T-cell (primary cell): ENCODE results near the gene RHEB. TPM values are rescaled to one million over a fixed set of nuclear protein-coding genes. Genes with fewer than 3 reads are reported as not detected.

ENCODE experiments used
- ATAC-seq, 4 experiments: fragments of 200-7000 bp in 3 of 4; fragments of 150-1000 bp in 1 of 4; cut with Tn5 transposase; replicated peaks in 1 of 4; 1 replicate in 3 of 4; 2 replicates in 1 of 4; pipeline ENCODE4 v1.10.0; 2021; ENCODE audit warnings: moderate library complexity in 3 of 4, mild to moderate bottlenecking in 2 of 4, moderate number of reproducible peaks in 1 of 4
- CTCF ChIA-PET, 2 donors: fragments of 300-600 bp; sonication (Branson Sonifier 250); formaldehyde crosslinking; loops; one replicate each; lab custom pipeline; 2022; ENCODE audit warnings: antibody characterized with exemption in 2 of 2; lab: Charles Lee
- POLR2A ChIA-PET, 2 donors: fragments of 300-600 bp; sonication (Branson Sonifier 250); formaldehyde crosslinking; loops; one replicate each; lab custom pipeline; 2022; ENCODE audit warnings: antibody characterized with exemption in 2 of 2; lab: Charles Lee
- DNase-seq, 35 experiments: peaks; one replicate each; pipeline versions ENCODE4 v3.0.0 to v3.0.0-alpha.2; 2013 to 2023
- H3K27ac ChIP-seq: one replicate; pipeline ENCODE4 v1.5.1; 2013; ENCODE audit warnings: low read length
- H3K27me3 ChIP-seq, 2 experiments: replicated peaks in 1 of 2; 1 replicate in 1 of 2; 2 replicates in 1 of 2; pipeline versions ENCODE4 v1.6.1 to v1.7.0; 2013; ENCODE audit warnings: low read length in 1 of 2, mixed read lengths in 1 of 2; ENCODE audit not compliant: control insufficient read depth in 2 of 2, insufficient read depth in 2 of 2; ENCODE audit errors: extremely low read depth in 1 of 2
- H3K36me3 ChIP-seq, 2 donors: 1 replicate in 1 of 2; 2 replicates in 1 of 2; pipeline versions ENCODE4 v1.6.1 to v1.7.0; 2013; ENCODE audit warnings: low read length in 1 of 2; ENCODE audit not compliant: control insufficient read depth in 2 of 2, insufficient read depth in 1 of 2; ENCODE audit errors: extremely low read depth in 1 of 2
- H3K4me1 ChIP-seq, 2 experiments: 1 replicate in 1 of 2; 2 replicates in 1 of 2; pipeline versions ENCODE4 v1.6.1 to v1.7.0; 2013; ENCODE audit warnings: low read length in 2 of 2, mixed read lengths in 1 of 2; ENCODE audit not compliant: insufficient read depth in 2 of 2, control insufficient read depth in 1 of 2; ENCODE audit errors: extremely low read depth in 1 of 2
- H3K4me3 ChIP-seq, 2 donors: 1 replicate in 1 of 2; 2 replicates in 1 of 2; pipeline versions ENCODE4 v1.5.1 to v1.7.0; 2013; ENCODE audit warnings: mild to moderate bottlenecking in 2 of 2, low read length in 1 of 2, moderate library complexity in 1 of 2; ENCODE audit not compliant: control insufficient read depth in 1 of 2; ENCODE audit errors: extremely low read depth in 1 of 2
- H3K9me3 ChIP-seq: 2 replicates; pipeline ENCODE4 v1.7.0; 2013
- H3K27ac Mint-ChIP-seq, 2 donors: one replicate each; pipeline ENCODE4 v1.8.0; 2020 to 2021; ENCODE audit warnings: mild to moderate bottlenecking in 2 of 2, mixed read lengths in 2 of 2
- H3K27me3 Mint-ChIP-seq, 2 donors: one replicate each; pipeline ENCODE4 v1.8.0; 2021 to 2022; ENCODE audit warnings: mixed read lengths in 2 of 2
- H3K36me3 Mint-ChIP-seq: one replicate; pipeline ENCODE4 v1.8.0; 2021; ENCODE audit warnings: mixed read lengths
- H3K4me1 Mint-ChIP-seq, 3 donors: one replicate each; pipeline ENCODE4 v1.8.0; 2020 to 2022; ENCODE audit warnings: mixed read lengths in 3 of 3, mild to moderate bottlenecking in 1 of 3
- H3K4me3 Mint-ChIP-seq, 3 donors: one replicate each; pipeline ENCODE4 v1.8.0; 2020 to 2022; ENCODE audit warnings: mild to moderate bottlenecking in 3 of 3, mixed read lengths in 3 of 3, moderate library complexity in 3 of 3
- H3K9me3 Mint-ChIP-seq, 3 donors: one replicate each; pipeline ENCODE4 v1.8.0; 2020 to 2022; ENCODE audit warnings: mixed read lengths in 3 of 3
- WGBS: methylation state at CpG from one replicate; pipeline ENCODE4 v1.1.5; 2013; ENCODE audit warnings: missing lambda C conversion rate; ENCODE audit not compliant: insufficient coverage; 5-methylcytosine and 5-hydroxymethylcytosine counted together
- total RNA-seq, 35 experiments: library from RNA in 6 of 35; stranded (reverse) in 6 of 35; fragments of 120-200 nt in 1 of 35; gene quantifications; one replicate each; pipeline versions ENCODE4 v1.2.1 to v1.2.4 and lab custom pipeline; 2013 to 2026

The RHEB gene
- total RNA-seq, 5 donors from 2014 or later (not counting 1 experiment from before 2014, with no cell fraction given), result 35.8 to 46.0 (median 41.6) TPM

GRCh38 chr7:151452680-151453325, 66.9 kb downstream of the RHEB start:
- Mint-ChIP-seq H3K9me3 (no peaks in the 10 kb centered on the region), H3K4me3 (no peak overlapping the region), H3K36me3 (no peaks in the 10 kb centered on the region), H3K4me1 (peaks cover 8 to 17% (median 8%) of the 10 kb centered on the region in 3 donors), H3K27ac (no peak overlapping the region), H3K27me3 (peaks cover 0 to 2% of the 10 kb centered on the region in 2 donors)
- DNase-seq (peak in 1 of 35 experiments; percentile 15), ATAC-seq (no peak)
- Histone ChIP-seq H3K4me1 (peaks cover 0 to 19% of the 10 kb centered on the region in 2 experiments), H3K27ac (no peak overlapping the region), H3K27me3 (peaks cover 0 to 16% of the 10 kb centered on the region in 2 experiments), H3K36me3 (no peaks in the 10 kb centered on the region), H3K9me3 (no peaks in the 10 kb centered on the region), H3K4me3 (no peak overlapping the region)
- POLR2A ChIA-PET, result no interaction called here
- CTCF ChIA-PET, result interaction anchor here in 1 of 2 donors (1.0 kb wide), 1 partner anchor 136 kb away, joined by 3 read pairs; no protein-coding TSS in a partner anchor
- WGBS, result 86% methylated on average over 7 of the region's 15 CpGs

GRCh38 chr7:151451626-151452571, 67.8 kb downstream of the RHEB start:
- H3K9me3 ChIP-seq, result no peaks in the 10 kb centered on the region

GRCh38 chr7:151451156-151451555, 68.5 kb downstream of the RHEB start:
- Histone ChIP-seq H3K36me3 (no peaks in the 10 kb centered on the region), H3K9me3 (no peaks in the 10 kb centered on the region), H3K4me3 (no peak overlapping the region), H3K4me1 (peaks cover 0 to 27% of the 10 kb centered on the region in 2 experiments), H3K27me3 (peaks cover 0 to 21% of the 10 kb centered on the region in 2 experiments), H3K27ac (no peak overlapping the region)
- WGBS, result 84% methylated on average over 4 of the region's 5 CpGs
- ChIA-PET POLR2A (no interaction called here), CTCF (interaction anchor here (0.6 to 1.2 kb wide), 5 partner anchors 20 to 109 kb away, joined by 3 to 8 read pairs (median 3); no protein-coding TSS in a partner anchor)
- H3K4me1 Mint-ChIP-seq, result peaks cover 4 to 14% (median 6%) of the 10 kb centered on the region in 3 donors
- no peak overlapping the region for H3K27ac Mint-ChIP-seq
- ATAC-seq (no peak), DNase-seq (no peak)
- no peak overlapping the region for H3K4me3 Mint-ChIP-seq
- peaks cover 0 to 2% of the 10 kb centered on the region in 2 donors for H3K27me3 Mint-ChIP-seq
- H3K36me3 Mint-ChIP-seq, result no peaks in the 10 kb centered on the region
- no peaks in the 10 kb centered on the region for H3K9me3 Mint-ChIP-seq

More at GRCh38 chr7:151451626-151452571, 67.8 kb downstream of the RHEB start:
- H3K9me3 Mint-ChIP-seq, result no peaks in the 10 kb centered on the region
- ChIA-PET POLR2A (no interaction called here), CTCF (interaction anchor here (0.5 to 1.0 kb wide), 3 partner anchors 82 to 574 kb away, joined by 3 read pairs; no protein-coding TSS in a partner anchor)
- H3K27me3 ChIP-seq, result peaks cover 0 to 16% of the 10 kb centered on the region in 2 experiments
- no peak for ATAC-seq
- H3K27me3 Mint-ChIP-seq, result peaks cover 0 to 2% of the 10 kb centered on the region in 2 donors
- DNase-seq, result peak in 1 of 35 experiments; percentile 20
- 88% methylated on average over 14 of the region's 23 CpGs for WGBS
- no peak overlapping the region for H3K4me3 Mint-ChIP-seq
- no peaks in the 10 kb centered on the region for H3K36me3 ChIP-seq
- no peak overlapping the region for H3K27ac Mint-ChIP-seq
- H3K4me3 ChIP-seq, result no peak overlapping the region
- peaks cover 0 to 23% of the 10 kb centered on the region in 2 experiments for H3K4me1 ChIP-seq
- H3K4me1 Mint-ChIP-seq, result peaks cover 4 to 8% (median 6%) of the 10 kb centered on the region in 3 donors
- no peak overlapping the region for H3K27ac ChIP-seq
- no peaks in the 10 kb centered on the region for H3K36me3 Mint-ChIP-seq

GRCh38 chr7:151449990-151450389, 69.7 kb downstream of the RHEB start:
- H3K9me3 ChIP-seq, result no peaks in the 10 kb centered on the region
- ChIA-PET POLR2A (no interaction called here), CTCF (interaction anchor here (0.9 to 3.1 kb wide), 7 partner anchors 81 to 183 kb away, joined by 3 to 19 read pairs (median 9); no protein-coding TSS in a partner anchor)
- H3K4me3 Mint-ChIP-seq, result peak overlapping the region in 1 of 3 donors; percentile 9
- no peaks in the 10 kb centered on the region for H3K36me3 ChIP-seq
- DNase-seq (no peak), ATAC-seq (no peak)
- H3K9me3 Mint-ChIP-seq, result no peaks in the 10 kb centered on the region
- peaks cover 0 to 2% of the 10 kb centered on the region in 2 donors for H3K27me3 Mint-ChIP-seq
- peaks cover 0 to 24% of the 10 kb centered on the region in 2 experiments for H3K27me3 ChIP-seq
- no peak overlapping the region for H3K4me3 ChIP-seq
- peaks cover 4 to 19% (median 7%) of the 10 kb centered on the region in 3 donors for H3K4me1 Mint-ChIP-seq
- no peak overlapping the region for H3K27ac ChIP-seq
- no peak overlapping the region for H3K27ac Mint-ChIP-seq
- WGBS, result 97% methylated on average over 8 of the region's 9 CpGs
- H3K36me3 Mint-ChIP-seq, result no peaks in the 10 kb centered on the region
- peaks cover 0 to 27% of the 10 kb centered on the region in 2 experiments for H3K4me1 ChIP-seq

GRCh38 chr7:151448261-151449252, 71.1 kb downstream of the RHEB start:
- Histone ChIP-seq H3K27ac (no peak overlapping the region), H3K9me3 (no peaks in the 10 kb centered on the region), H3K27me3 (peaks cover 0 to 22% of the 10 kb centered on the region in 2 experiments), H3K4me1 (peaks cover 0 to 27% of the 10 kb centered on the region in 2 experiments), H3K36me3 (no peaks in the 10 kb centered on the region), H3K4me3 (peak overlapping the region; percentile 56 to 71)
- peak overlapping the region in 1 of 2 donors; percentile 61 for H3K27ac Mint-ChIP-seq
- peaks cover 4 to 19% (median 8%) of the 10 kb centered on the region in 3 donors for H3K4me1 Mint-ChIP-seq
- 4% methylated on average over 45 of the region's 61 CpGs for WGBS
- H3K4me3 Mint-ChIP-seq, result peak overlapping the region; percentile 67 to 72 (median 69)
- DNase-seq (peak; percentile 51 to 85 (median 74)), ATAC-seq (peak; percentile 87 to 91 (median 90))
- ChIA-PET POLR2A (interaction anchor here (0.5 to 0.7 kb wide), 3 partner anchors 41 to 131 kb away, joined by 3 to 4 read pairs (median 3); no protein-coding TSS in a partner anchor), CTCF (interaction anchor here (0.6 to 3.1 kb wide), 22 partner anchors 11 to 184 kb away, joined by 3 to 24 read pairs (median 6); partner anchors contain the start of gene NUB1 (in 1 of the 2))
- peaks cover 0 to 2% of the 10 kb centered on the region in 2 donors for H3K27me3 Mint-ChIP-seq
- no peaks in the 10 kb centered on the region for H3K36me3 Mint-ChIP-seq
- H3K9me3 Mint-ChIP-seq, result no peaks in the 10 kb centered on the region
